A204.1 (cell line): ENCODE results near the gene TRAF3IP3.
"Not testable (repeated sequence)": the region's sequence is repeated elsewhere in the genome, so short reads cannot be mapped to it uniquely, and the experiment has no call there.

ENCODE experiments used
- FAIRE-seq: peaks from 2 replicates; lab custom pipeline; 2012; peaks lifted over from hg19 to GRCh38; lab: Jason Lieb, UNC

Gene TRAF3IP3

GRCh38 chr1:209769171-209769904, 13.5 kb downstream of the TRAF3IP3 start:
- FAIRE-seq: peak; percentile 99

GRCh38 chr1:209769971-209770370, 14.1 kb downstream of the TRAF3IP3 start:
- FAIRE-seq: peak; percentile 86

GRCh38 chr1:209770636-209771415, 15.0 kb downstream of the TRAF3IP3 start:
- FAIRE-seq: no peak

GRCh38 chr1:209772126-209772525, 16.3 kb downstream of the TRAF3IP3 start:
- FAIRE-seq: no peak

GRCh38 chr1:209774592-209774991, 18.7 kb downstream of the TRAF3IP3 start:
- FAIRE-seq: no peak

- FAIRE-seq: no peak
These were observed 19.8 kb downstream of the TRAF3IP3 start for GRCh38 chr1:209775678-209776077.

- no peak for FAIRE-seq
These were observed 21.7 kb downstream of the TRAF3IP3 start for GRCh38 chr1:209777587-209777986.

GRCh38 chr1:209778102-209778501, 22.2 kb downstream of the TRAF3IP3 start:
- no peak for FAIRE-seq

- FAIRE-seq: no peak
These were observed 24.4 kb downstream of the TRAF3IP3 start for GRCh38 chr1:209780268-209780667.

GRCh38 chr1:209783386-209783785, 27.5 kb downstream of the TRAF3IP3 start:
- FAIRE-seq: no peak

GRCh38 chr1:209784265-209785169, 28.7 kb downstream of the TRAF3IP3 start, which contains the start of gene C1orf74:
Gene C1orf74, minus strand, starts transcription at chr1:209784559. Its CDS starts 925 bp downstream, at chr1:209783634.
- peak; percentile 93 for FAIRE-seq

GRCh38 chr1:209785592-209785991, 29.7 kb downstream of the TRAF3IP3 start:
- no peak for FAIRE-seq

- no peak for FAIRE-seq
These were observed 30.3 kb downstream of the TRAF3IP3 start for GRCh38 chr1:209786146-209786545.

GRCh38 chr1:209787551-209787950, 31.7 kb downstream of the TRAF3IP3 start:
- no peak for FAIRE-seq

- FAIRE-seq: no peak
These were observed 33.4 kb downstream of the TRAF3IP3 start for GRCh38 chr1:209789245-209789644.

- FAIRE-seq: no peak
These were observed 34.7 kb downstream of the TRAF3IP3 start for GRCh38 chr1:209790286-209791193.

- FAIRE-seq: no peak
These were observed 36.1 kb downstream of the TRAF3IP3 start for GRCh38 chr1:209791920-209792319.

GRCh38 chr1:209793711-209794110, 37.9 kb downstream of the TRAF3IP3 start:
- not testable (repeated sequence) for FAIRE-seq

- FAIRE-seq: no peak
These were observed 42.3 kb downstream of the TRAF3IP3 start for GRCh38 chr1:209797978-209798639.

- FAIRE-seq: no peak
These were observed 45.4 kb downstream of the TRAF3IP3 start for GRCh38 chr1:209800984-209801834.
